ENCODE results near the gene FRMD4A.

FRMD4A gene

DNA sequence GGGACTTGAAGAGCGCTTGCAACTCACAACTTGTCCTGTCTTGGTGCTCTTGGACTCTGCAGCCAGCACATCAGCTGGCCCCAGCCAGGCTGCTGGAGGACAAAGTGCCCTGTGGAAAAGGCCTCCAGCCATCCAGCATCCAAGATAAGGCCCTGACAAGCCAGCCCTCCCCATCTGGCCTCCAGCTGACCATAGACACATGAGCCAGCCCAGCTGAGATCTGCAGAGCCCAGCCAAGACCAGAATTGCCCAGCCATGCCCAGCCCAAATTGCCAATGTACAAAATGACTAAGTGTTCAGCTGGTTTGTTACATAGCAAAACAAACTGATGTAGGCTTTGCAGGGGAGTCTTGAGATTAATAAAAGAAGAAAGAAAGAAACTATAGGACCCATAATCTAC, 36.0 kb upstream of the FRMD4A start:
- TF ChIP-seq SPI1 (IDR thresholded peaks at IDR 0.05; ENCODE audit: borderline replicate concordance, low read depth): no peak
- TF ChIP-seq, protein P1, sequence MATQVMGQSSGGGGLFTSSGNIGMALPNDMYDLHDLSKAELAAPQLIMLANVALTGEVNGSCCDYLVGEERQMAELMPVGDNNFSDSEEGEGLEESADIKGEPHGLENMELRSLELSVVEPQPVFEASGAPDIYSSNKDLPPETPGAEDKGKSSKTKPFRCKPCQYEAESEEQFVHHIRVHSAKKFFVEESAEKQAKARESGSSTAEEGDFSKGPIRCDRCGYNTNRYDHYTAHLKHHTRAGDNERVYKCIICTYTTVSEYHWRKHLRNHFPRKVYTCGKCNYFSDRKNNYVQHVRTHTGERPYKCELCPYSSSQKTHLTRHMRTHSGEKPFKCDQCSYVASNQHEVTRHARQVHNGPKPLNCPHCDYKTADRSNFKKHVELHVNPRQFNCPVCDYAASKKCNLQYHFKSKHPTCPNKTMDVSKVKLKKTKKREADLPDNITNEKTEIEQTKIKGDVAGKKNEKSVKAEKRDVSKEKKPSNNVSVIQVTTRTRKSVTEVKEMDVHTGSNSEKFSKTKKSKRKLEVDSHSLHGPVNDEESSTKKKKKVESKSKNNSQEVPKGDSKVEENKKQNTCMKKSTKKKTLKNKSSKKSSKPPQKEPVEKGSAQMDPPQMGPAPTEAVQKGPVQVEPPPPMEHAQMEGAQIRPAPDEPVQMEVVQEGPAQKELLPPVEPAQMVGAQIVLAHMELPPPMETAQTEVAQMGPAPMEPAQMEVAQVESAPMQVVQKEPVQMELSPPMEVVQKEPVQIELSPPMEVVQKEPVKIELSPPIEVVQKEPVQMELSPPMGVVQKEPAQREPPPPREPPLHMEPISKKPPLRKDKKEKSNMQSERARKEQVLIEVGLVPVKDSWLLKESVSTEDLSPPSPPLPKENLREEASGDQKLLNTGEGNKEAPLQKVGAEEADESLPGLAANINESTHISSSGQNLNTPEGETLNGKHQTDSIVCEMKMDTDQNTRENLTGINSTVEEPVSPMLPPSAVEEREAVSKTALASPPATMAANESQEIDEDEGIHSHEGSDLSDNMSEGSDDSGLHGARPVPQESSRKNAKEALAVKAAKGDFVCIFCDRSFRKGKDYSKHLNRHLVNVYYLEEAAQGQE (IDR thresholded peaks at IDR 0.05; ENCODE audit: insufficient replicate concordance, low read depth): no peak
- no peak for TF ChIP-seq GABPA (IDR thresholded peaks at IDR 0.05; ENCODE audit: low read depth)
- TF ChIP-seq, protein P2, sequence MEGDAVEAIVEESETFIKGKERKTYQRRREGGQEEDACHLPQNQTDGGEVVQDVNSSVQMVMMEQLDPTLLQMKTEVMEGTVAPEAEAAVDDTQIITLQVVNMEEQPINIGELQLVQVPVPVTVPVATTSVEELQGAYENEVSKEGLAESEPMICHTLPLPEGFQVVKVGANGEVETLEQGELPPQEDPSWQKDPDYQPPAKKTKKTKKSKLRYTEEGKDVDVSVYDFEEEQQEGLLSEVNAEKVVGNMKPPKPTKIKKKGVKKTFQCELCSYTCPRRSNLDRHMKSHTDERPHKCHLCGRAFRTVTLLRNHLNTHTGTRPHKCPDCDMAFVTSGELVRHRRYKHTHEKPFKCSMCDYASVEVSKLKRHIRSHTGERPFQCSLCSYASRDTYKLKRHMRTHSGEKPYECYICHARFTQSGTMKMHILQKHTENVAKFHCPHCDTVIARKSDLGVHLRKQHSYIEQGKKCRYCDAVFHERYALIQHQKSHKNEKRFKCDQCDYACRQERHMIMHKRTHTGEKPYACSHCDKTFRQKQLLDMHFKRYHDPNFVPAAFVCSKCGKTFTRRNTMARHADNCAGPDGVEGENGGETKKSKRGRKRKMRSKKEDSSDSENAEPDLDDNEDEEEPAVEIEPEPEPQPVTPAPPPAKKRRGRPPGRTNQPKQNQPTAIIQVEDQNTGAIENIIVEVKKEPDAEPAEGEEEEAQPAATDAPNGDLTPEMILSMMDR (IDR thresholded peaks at IDR 0.05; ENCODE audit: insufficient read depth, low read length): no peak
- TF ChIP-seq POLR2AphosphoS5 (IDR thresholded peaks at IDR 0.05; ENCODE audit: low read depth): no peak
- H3K27ac ChIP-seq (replicated peaks): no peak overlapping the region
- DNase-seq (ENCODE audit: low read depth in 1 of 2, low spot score in 1 of 2): no peak
- no peaks in the 10 kb centered on the region for H3K27me3 ChIP-seq (ENCODE audit: insufficient read depth, poor library complexity, severe bottlenecking)
- no peak overlapping the region for H3K4me3 ChIP-seq (replicated peaks; ENCODE audit: insufficient read depth, low read length)

DNA sequence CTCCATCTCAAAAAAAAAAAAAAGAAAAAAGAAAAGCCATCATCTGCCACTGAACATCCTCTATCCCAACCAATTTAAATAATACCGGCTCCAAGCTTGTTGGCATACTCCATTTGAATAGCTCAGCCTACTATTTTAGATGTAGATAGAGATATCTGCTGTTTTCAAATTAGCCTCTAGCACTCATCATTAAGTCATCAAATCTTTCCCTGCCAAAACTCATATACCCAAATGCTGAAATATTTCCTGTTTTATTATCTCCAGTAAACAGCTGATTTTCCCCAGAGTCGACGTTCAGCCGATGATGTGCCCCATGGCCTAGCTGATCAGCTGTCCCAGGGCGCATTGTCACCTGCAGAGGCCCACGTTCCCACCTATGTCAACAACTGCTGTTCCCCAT, 34.5 kb upstream of the FRMD4A start:
- Histone ChIP-seq H3K27ac (replicated peaks) (no peak overlapping the region), H3K4me3 (replicated peaks; ENCODE audit: insufficient read depth, low read length) (no peak overlapping the region), H3K27me3 (ENCODE audit: insufficient read depth, poor library complexity, severe bottlenecking) (no peaks in the 10 kb centered on the region)
- TF ChIP-seq, protein P2 (IDR thresholded peaks at IDR 0.05; ENCODE audit: insufficient read depth, low read length): no peak
- no peak for TF ChIP-seq GABPA (IDR thresholded peaks at IDR 0.05; ENCODE audit: low read depth)
- TF ChIP-seq, protein P1 (IDR thresholded peaks at IDR 0.05; ENCODE audit: insufficient replicate concordance, low read depth): no peak
- TF ChIP-seq POLR2AphosphoS5 (IDR thresholded peaks at IDR 0.05; ENCODE audit: low read depth): no peak
- no peak for TF ChIP-seq SPI1 (IDR thresholded peaks at IDR 0.05; ENCODE audit: borderline replicate concordance, low read depth)
- no peak for DNase-seq (ENCODE audit: low read depth in 1 of 2, low spot score in 1 of 2)

DNA sequence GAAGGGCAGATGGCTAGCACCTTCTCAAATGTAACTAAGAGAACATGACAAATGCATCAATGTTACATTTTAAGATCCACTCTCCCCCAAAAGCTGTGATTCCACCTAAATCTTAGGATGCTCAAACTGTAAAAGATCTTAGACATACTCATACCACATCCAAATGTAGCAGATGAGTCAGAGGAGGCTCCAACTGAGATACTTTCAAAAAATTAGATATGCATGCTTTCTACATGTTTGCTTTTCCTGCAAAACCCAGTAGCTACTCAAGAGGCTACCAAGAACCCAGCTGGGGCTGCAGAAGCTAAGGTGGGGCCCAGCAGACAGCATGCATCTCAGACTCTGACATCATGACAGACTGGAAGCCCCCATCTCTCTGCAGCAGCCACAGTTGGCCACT, 31.4 kb upstream of the FRMD4A start:
- TF ChIP-seq GABPA (IDR thresholded peaks at IDR 0.05; ENCODE audit: low read depth) (no peak), SPI1 (IDR thresholded peaks at IDR 0.05; ENCODE audit: borderline replicate concordance, low read depth) (no peak), POLR2AphosphoS5 (IDR thresholded peaks at IDR 0.05; ENCODE audit: low read depth) (no peak)
- TF ChIP-seq, protein P1 (IDR thresholded peaks at IDR 0.05; ENCODE audit: insufficient replicate concordance, low read depth): no peak
- TF ChIP-seq, protein P2 (IDR thresholded peaks at IDR 0.05; ENCODE audit: insufficient read depth, low read length): no peak
- no peak for DNase-seq (ENCODE audit: low read depth in 1 of 2, low spot score in 1 of 2)
- H3K27ac ChIP-seq (replicated peaks): no peak overlapping the region
- no peak overlapping the region for H3K4me3 ChIP-seq (replicated peaks; ENCODE audit: insufficient read depth, low read length)
- H3K27me3 ChIP-seq (ENCODE audit: insufficient read depth, poor library complexity, severe bottlenecking): no peaks in the 10 kb centered on the region

All from HL-60 (cell line).